HEK293 (cell line): ENCODE measurements around the gene FHL3.
A peak's percentile ranks its signal among the peaks of the same experiment; 100 is the strongest.

Experiments used
- FEZF1 ChIP-seq: fragments of 450-650 bp; formaldehyde crosslinking; IDR thresholded peaks from 2 replicates; pipeline ENCODE4 v1.5.1; 2016; ENCODE audit warnings: missing biosample characterization, missing genetic modification characterization
- GLI4 ChIP-seq: fragments of 450-650 bp; formaldehyde crosslinking; IDR thresholded peaks from 2 replicates; pipeline ENCODE4 v1.5.1; 2016; ENCODE audit warnings: missing biosample characterization, missing genetic modification characterization
- GLIS1 ChIP-seq: fragments of 450-650 bp; formaldehyde crosslinking; IDR thresholded peaks from 2 replicates; pipeline ENCODE4 v1.5.1; 2016; ENCODE audit warnings: missing biosample characterization, missing genetic modification characterization
- HOXA7 ChIP-seq: sonication (generic); formaldehyde crosslinking; IDR thresholded peaks from 2 replicates; pipeline ENCODE4 v1.8.1; 2022; ENCODE audit warnings: missing genetic modification reagents, borderline replicate concordance
- KLF9 ChIP-seq: fragments of 450-650 bp; formaldehyde crosslinking; IDR thresholded peaks from 2 replicates; pipeline ENCODE4 v1.5.1; 2016; ENCODE audit warnings: missing biosample characterization, missing genetic modification characterization, low read depth
- PRDM10 ChIP-seq: fragments of 450-650 bp; formaldehyde crosslinking; IDR thresholded peaks from 2 replicates; pipeline ENCODE4 v1.5.1; 2016; ENCODE audit warnings: missing biosample characterization, missing genetic modification characterization
- RBAK ChIP-seq: fragments of 450-650 bp; formaldehyde crosslinking; IDR thresholded peaks from 2 replicates; pipeline ENCODE4 v1.5.1; 2016; ENCODE audit warnings: missing biosample characterization, missing genetic modification characterization
- YY1 ChIP-seq: fragments of 450-650 bp; formaldehyde crosslinking; IDR thresholded peaks from 2 replicates; pipeline ENCODE4 v1.5.1; 2018; ENCODE audit warnings: missing biosample characterization, missing genetic modification characterization
- ZBTB1 ChIP-seq: fragments of 450-650 bp; formaldehyde crosslinking; IDR thresholded peaks from 2 replicates; pipeline ENCODE4 v1.5.1; 2016; ENCODE audit warnings: missing biosample characterization, missing genetic modification characterization
- ZBTB26 ChIP-seq: fragments of 450-650 bp; formaldehyde crosslinking; optimal IDR thresholded peaks from 2 replicates; pipeline ENCODE3; 2016; ENCODE audit warnings: missing biosample characterization, mild to moderate bottlenecking, missing genetic modification characterization
- ZFP37 ChIP-seq: fragments of 450-650 bp; formaldehyde crosslinking; IDR thresholded peaks from 2 replicates; pipeline ENCODE4 v1.5.1; 2016; ENCODE audit warnings: missing biosample characterization, missing genetic modification characterization
- ZNF211 ChIP-seq: fragments of 450-650 bp; formaldehyde crosslinking; IDR thresholded peaks from 2 replicates; pipeline ENCODE4 v1.5.1; 2016; ENCODE audit warnings: low read depth, missing biosample characterization, missing genetic modification characterization
- ZNF341 ChIP-seq: fragments of 450-650 bp; formaldehyde crosslinking; IDR thresholded peaks from 2 replicates; pipeline ENCODE4; 2016; ENCODE audit warnings: low read depth, missing biosample characterization, missing genetic modification characterization
- ZNF362 ChIP-seq: fragments of 450-650 bp; formaldehyde crosslinking; IDR thresholded peaks from 2 replicates; pipeline ENCODE4 v1.5.1; 2016; ENCODE audit warnings: missing biosample characterization, missing genetic modification characterization
- ZNF366 ChIP-seq: fragments of 450-650 bp; formaldehyde crosslinking; conservative IDR thresholded peaks from 2 replicates; pipeline ENCODE4 v1.5.1; 2016; ENCODE audit warnings: missing biosample characterization, missing genetic modification characterization
- ZNF449 ChIP-seq: fragments of 450-650 bp; formaldehyde crosslinking; IDR thresholded peaks from 2 replicates; pipeline ENCODE4 v1.5.1; 2017; ENCODE audit warnings: missing biosample characterization, mild to moderate bottlenecking, missing genetic modification characterization, moderate library complexity
- ZNF518A ChIP-seq: fragments of 450-650 bp; formaldehyde crosslinking; conservative IDR thresholded peaks from 2 replicates; pipeline ENCODE4 v1.5.1; 2016; ENCODE audit warnings: low read depth, missing biosample characterization, missing genetic modification characterization
- ZNF544 ChIP-seq: fragments of 450-650 bp; formaldehyde crosslinking; IDR thresholded peaks from 2 replicates; pipeline ENCODE4 v1.5.0; 2017; ENCODE audit warnings: missing biosample characterization, missing genetic modification characterization
- ZNF571 ChIP-seq: fragments of 450-650 bp; formaldehyde crosslinking; IDR thresholded peaks from 2 replicates; pipeline ENCODE4 v1.5.0; 2017; ENCODE audit warnings: missing biosample characterization, missing genetic modification characterization
- ZNF626 ChIP-seq: fragments of 450-650 bp; sonication (Bioruptor Pico); formaldehyde crosslinking; IDR thresholded peaks from 2 replicates; pipeline ENCODE4 v1.5.1; 2018; ENCODE audit warnings: missing biosample characterization, missing genetic modification characterization, inconsistent platforms
- ZNF670 ChIP-seq: fragments of 450-650 bp; formaldehyde crosslinking; IDR thresholded peaks from 2 replicates; pipeline ENCODE4 v1.5.1; 2016; ENCODE audit warnings: missing biosample characterization, missing genetic modification characterization, low read depth
- ZSCAN30 ChIP-seq: fragments of 450-650 bp; IDR thresholded peaks from 2 replicates; pipeline ENCODE4 v1.5.1; 2018; ENCODE audit warnings: missing biosample characterization, mild to moderate bottlenecking, missing genetic modification characterization, moderate library complexity
- ZSCAN5A ChIP-seq: fragments of 450-650 bp; formaldehyde crosslinking; IDR thresholded peaks from 2 replicates; pipeline ENCODE4 v1.5.1; 2016; ENCODE audit warnings: missing biosample characterization, missing genetic modification characterization
- ZXDB ChIP-seq: fragments of 450-650 bp; formaldehyde crosslinking; IDR thresholded peaks from 2 replicates; pipeline ENCODE4 v1.5.1; 2016; ENCODE audit warnings: missing biosample characterization, missing genetic modification characterization

Gene FHL3

GRCh38 chr1:38029081-38029681 lies 23.9 kb upstream of the FHL3 start (continued):
- TF ChIP-seq ZBTB26, result no peak
- TF ChIP-seq ZNF571 (tag by site-specific recombination), result no peak
- TF ChIP-seq ZNF211, result no peak
- peak; percentile 92 for TF ChIP-seq GLIS1 (tag by site-specific recombination)
- no peak for TF ChIP-seq ZNF670 (tag by site-specific recombination)
- TF ChIP-seq RBAK (tag by site-specific recombination), result no peak
- no peak for TF ChIP-seq ZNF366 (tag by site-specific recombination)
- TF ChIP-seq GLI4 (tag by site-specific recombination), result no peak
- TF ChIP-seq ZFP37 (tag by site-specific recombination), result no peak
- no peak for TF ChIP-seq ZSCAN30 (tag by site-specific recombination)
- TF ChIP-seq ZBTB1, result no peak
- TF ChIP-seq ZXDB, result no peak
- TF ChIP-seq ZNF449 (tag by site-specific recombination), result peak; percentile 31; the same call in 1 of the 2 replicates
- TF ChIP-seq PRDM10, result 0 out of 2 replicates have a peak, but pooled peaks have one; percentile 5
- TF ChIP-seq ZNF626, result no peak
- no peak for TF ChIP-seq KLF9
- no peak for TF ChIP-seq ZNF341 (tag by site-specific recombination)
- TF ChIP-seq ZNF518A (tag by site-specific recombination), result no peak
- no peak for TF ChIP-seq ZNF544 (tag by site-specific recombination)
- no peak for TF ChIP-seq FEZF1 (tag by site-specific recombination)
- no peak for TF ChIP-seq HOXA7
- no peak for TF ChIP-seq ZNF362 (tag by site-specific recombination)
- no peak for TF ChIP-seq ZSCAN5A
- no peak for TF ChIP-seq YY1 (tag by site-specific recombination)
